Type B pancreatic cell (in vitro differentiated cells): ENCODE results near the gene PYCR2. TPM values are rescaled to one million over a fixed set of nuclear protein-coding genes. Genes with fewer than 3 reads are reported as not detected.
"Not testable (repeated sequence)": the region's sequence is repeated elsewhere in the genome, so short reads cannot be mapped to it uniquely, and the experiment has no call there.

Experiments
- DNase-seq: peaks from one replicate; pipeline ENCODE4 v3.0.0; 2021; ENCODE audit warnings: mixed read lengths; ENCODE audit not compliant: unreplicated experiment; ENCODE audit errors: extremely low spot score
- H3K27ac Mint-ChIP-seq: 2 replicates; pipeline ENCODE4 v1.8.0; 2021; ENCODE audit warnings: mild to moderate bottlenecking, mixed read lengths
- H3K27me3 Mint-ChIP-seq: 2 replicates; pipeline ENCODE4 v1.8.0; 2021; ENCODE audit warnings: mixed read lengths
- H3K36me3 Mint-ChIP-seq: 2 replicates; pipeline ENCODE4 v1.8.0; 2021; ENCODE audit warnings: mixed read lengths
- H3K4me1 Mint-ChIP-seq: one replicate; pipeline ENCODE4 v1.8.0; 2021; ENCODE audit warnings: mixed read lengths; ENCODE audit not compliant: unreplicated experiment
- H3K4me3 Mint-ChIP-seq: 2 replicates; pipeline ENCODE4 v1.8.0; 2021; ENCODE audit warnings: mild to moderate bottlenecking, mixed read lengths
- H3K9me3 Mint-ChIP-seq: 2 replicates; pipeline ENCODE4 v1.8.0; 2021; ENCODE audit warnings: mixed read lengths
- total RNA-seq: library from RNA; stranded (reverse); gene quantifications from 2 replicates; pipeline ENCODE4 v1.2.1, GENCODE V29; 2021; ENCODE audit warnings: low replicate concordance
- TF ChIP-seq, protein P1 (sequence below): fragments of 200-600 bp; sonication (generic); conservative IDR thresholded peaks from 2 replicates; pipeline ENCODE4 v1.5.0; 2021; ENCODE audit warnings: antibody characterized with exemption, mild to moderate bottlenecking

The PYCR2 gene
- total RNA-seq, 1 donor from 2014 or later: 46.7 TPM

DNA sequence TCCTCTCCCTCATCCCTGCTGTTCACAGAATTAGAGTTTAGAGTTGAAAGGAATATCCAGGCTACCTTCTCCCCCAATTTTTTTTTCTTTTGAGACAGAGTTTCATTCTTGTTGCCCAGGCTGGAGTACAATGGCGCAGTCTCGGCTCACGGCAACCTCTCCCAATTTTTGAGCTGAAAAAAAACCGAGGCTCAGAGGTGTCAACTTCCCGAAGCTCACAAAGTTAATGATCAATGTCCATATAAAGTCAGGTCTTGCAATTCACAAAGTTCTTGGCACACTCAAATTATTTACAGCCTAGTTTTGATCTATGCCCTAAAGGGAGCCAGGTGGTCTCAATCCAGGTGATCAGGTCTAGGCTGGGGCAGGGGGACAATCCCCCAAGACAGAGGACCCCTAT lies 34.3 kb downstream of the PYCR2 start:
- no peak overlapping the region for H3K27ac Mint-ChIP-seq
- H3K4me3 Mint-ChIP-seq: no peak overlapping the region
- H3K27me3 Mint-ChIP-seq: peaks cover 12% of the 10 kb centered on the region
- H3K4me1 Mint-ChIP-seq: peaks cover 11% of the 10 kb centered on the region
- no peaks in the 10 kb centered on the region for H3K9me3 Mint-ChIP-seq
- H3K36me3 Mint-ChIP-seq: no peaks in the 10 kb centered on the region
- no peak for DNase-seq
- TF ChIP-seq, protein P1, sequence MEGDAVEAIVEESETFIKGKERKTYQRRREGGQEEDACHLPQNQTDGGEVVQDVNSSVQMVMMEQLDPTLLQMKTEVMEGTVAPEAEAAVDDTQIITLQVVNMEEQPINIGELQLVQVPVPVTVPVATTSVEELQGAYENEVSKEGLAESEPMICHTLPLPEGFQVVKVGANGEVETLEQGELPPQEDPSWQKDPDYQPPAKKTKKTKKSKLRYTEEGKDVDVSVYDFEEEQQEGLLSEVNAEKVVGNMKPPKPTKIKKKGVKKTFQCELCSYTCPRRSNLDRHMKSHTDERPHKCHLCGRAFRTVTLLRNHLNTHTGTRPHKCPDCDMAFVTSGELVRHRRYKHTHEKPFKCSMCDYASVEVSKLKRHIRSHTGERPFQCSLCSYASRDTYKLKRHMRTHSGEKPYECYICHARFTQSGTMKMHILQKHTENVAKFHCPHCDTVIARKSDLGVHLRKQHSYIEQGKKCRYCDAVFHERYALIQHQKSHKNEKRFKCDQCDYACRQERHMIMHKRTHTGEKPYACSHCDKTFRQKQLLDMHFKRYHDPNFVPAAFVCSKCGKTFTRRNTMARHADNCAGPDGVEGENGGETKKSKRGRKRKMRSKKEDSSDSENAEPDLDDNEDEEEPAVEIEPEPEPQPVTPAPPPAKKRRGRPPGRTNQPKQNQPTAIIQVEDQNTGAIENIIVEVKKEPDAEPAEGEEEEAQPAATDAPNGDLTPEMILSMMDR: no peak

DNA sequence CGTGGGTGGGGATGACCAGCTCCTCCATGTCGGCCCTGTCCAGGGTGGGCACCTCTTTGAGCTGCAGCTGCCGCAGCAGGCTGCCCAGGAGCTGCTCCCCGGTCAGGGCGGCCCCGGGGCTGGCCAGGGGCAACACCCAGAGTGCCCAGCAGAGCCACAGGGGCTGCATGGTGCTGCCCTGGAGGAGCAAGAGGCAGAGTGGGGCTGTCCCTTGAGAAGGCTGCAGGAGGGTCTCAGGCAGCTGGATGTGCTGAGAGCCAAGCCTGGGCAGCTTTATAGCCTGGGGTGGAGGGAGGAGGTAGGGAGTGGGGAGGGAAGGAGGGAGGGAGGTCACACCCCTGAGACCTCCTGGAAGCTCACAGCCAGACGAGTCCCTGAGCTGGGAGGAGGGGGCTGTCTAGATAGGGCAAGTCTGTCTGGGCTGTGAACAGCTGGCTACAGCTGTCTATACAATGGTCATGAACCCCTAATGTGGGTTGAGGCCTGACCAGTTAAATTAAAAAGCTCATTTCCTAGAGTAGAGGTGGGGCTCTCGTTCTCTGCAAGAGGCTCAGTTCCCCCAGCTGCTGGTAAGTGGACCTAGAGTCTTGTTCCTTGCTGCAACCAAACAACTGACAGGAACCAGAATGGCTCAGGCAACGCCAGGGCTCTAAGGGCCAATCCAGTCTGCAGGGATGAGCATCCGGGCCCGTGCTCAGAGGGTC lies 35.0 kb downstream of the PYCR2 start, which contains the start of gene LEFTY1:
LEFTY1 (minus strand) TSS at position 249 of the 704 bp plus-strand sequence; CDS start at position 169, 80 bp downstream.
- no peak within 1 kb of the TSS for H3K27ac Mint-ChIP-seq
- H3K4me3 Mint-ChIP-seq: no peak within 1 kb of the TSS
- no peak for DNase-seq

DNA sequence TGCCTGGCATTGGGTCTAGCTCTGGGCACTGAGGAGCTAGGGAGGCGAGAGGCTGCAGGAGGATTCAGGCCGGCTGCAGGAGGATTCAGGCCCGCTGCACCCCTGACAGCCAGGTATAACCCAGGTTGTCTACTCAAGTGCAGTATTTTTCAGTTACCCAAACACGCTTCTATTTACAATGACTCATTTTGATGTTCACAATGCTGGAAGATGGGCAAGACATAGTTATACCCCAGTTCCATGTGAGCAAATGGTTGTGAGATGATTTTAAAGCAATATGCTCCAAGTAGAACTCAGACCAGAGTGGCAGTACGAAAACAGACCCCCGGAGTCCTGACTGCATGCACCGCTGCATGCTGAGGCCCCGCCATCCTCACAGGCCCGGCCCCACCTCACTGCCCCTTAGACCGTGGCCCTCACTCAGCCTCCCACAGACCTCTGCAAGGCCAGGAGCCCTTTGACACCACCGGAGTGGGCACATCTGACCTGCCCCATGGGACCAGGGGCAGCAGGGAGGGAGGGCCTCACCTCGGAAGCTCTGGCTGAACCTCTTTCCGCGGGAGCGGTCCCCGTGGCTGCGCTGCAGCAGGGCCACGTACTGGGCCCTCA lies 35.7 kb downstream of the PYCR2 start:
- Mint-ChIP-seq H3K4me3 (no peak overlapping the region), H3K9me3 (no peaks in the 10 kb centered on the region), H3K27ac (no peak overlapping the region), H3K36me3 (no peaks in the 10 kb centered on the region), H3K27me3 (peaks cover 15% of the 10 kb centered on the region), H3K4me1 (peaks cover 11% of the 10 kb centered on the region)
- DNase-seq: no peak
- TF ChIP-seq, protein P1: no peak

More for the DNA sequence above, 35.0 kb downstream of the PYCR2 start, which contains the start of gene LEFTY1:
- Mint-ChIP-seq H3K36me3 (no peaks in the 10 kb centered on the region), H3K4me1 (peaks cover 11% of the 10 kb centered on the region), H3K27me3 (peaks cover 12% of the 10 kb centered on the region), H3K9me3 (no peaks in the 10 kb centered on the region)
- TF ChIP-seq, protein P1: no peak

DNA sequence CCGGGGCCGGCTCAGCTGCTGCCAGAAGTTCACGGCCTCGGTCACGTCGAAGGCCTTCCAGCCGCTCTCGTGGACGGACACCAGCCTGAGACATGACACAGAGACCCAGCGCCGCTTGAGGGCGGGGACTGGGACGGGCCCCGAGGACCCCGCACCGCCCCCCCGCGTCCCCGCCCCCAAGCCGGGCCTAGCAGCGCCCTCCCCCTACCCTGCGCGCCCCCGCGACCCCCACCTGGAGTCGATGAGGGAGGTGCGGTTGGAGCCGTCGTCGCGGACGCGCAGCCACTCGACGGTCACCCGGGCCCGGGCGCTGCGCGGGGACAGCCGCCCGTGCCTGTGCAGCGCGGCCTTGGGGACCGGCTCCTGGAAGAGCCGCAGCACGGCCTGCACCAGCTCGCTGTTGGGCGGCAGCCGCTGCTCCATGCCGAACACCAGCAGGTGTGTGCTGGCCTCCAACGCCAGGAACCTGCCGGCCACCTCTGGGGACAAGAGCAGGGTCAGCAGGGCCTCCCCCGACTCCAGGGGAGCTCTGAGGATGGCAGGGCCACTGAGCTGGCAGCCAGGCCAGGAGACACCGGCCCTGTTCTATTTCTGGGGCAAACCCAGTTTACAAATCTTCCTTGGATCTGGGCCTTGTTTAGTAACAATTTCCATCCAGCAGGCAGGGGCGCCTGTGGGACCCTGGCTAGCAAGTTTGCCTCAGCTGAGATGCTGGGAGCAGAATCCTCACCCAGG lies 36.3 kb downstream of the PYCR2 start:
- H3K27ac Mint-ChIP-seq, DNase-seq, H3K4me3 Mint-ChIP-seq, H3K9me3 Mint-ChIP-seq, H3K36me3 Mint-ChIP-seq: not testable (repeated sequence)
- Mint-ChIP-seq H3K4me1 (peaks cover 11% of the 10 kb centered on the region), H3K27me3 (peaks cover 15% of the 10 kb centered on the region)

DNA sequence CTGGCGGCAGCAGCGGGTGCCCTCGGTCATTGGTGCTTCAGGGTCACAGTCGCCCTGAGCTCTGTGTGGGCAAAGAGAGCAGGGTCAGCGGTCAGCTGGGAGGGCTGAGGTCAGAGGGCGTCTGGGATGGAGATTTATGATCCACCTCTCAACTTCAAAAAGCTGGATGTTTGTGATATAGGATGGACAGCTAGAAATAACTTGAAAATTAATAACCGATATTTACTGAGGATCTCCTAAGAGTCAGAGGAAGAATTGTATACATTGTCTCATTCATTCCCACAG lies 37.1 kb downstream of the PYCR2 start:
- peaks cover 15% of the 10 kb centered on the region for H3K27me3 Mint-ChIP-seq
- peaks cover 11% of the 10 kb centered on the region for H3K4me1 Mint-ChIP-seq
- H3K27ac Mint-ChIP-seq: no peak overlapping the region
- TF ChIP-seq, protein P1: no peak
- H3K9me3 Mint-ChIP-seq: no peaks in the 10 kb centered on the region
- H3K36me3 Mint-ChIP-seq: no peaks in the 10 kb centered on the region
- H3K4me3 Mint-ChIP-seq: no peak overlapping the region
- DNase-seq: no peak
